ENCODE results near the gene AGPAT1. TPM values are rescaled to one million over a fixed set of nuclear protein-coding genes. Genes with fewer than 3 reads are reported as not detected.
"Not testable (repeated sequence)": the region's sequence is repeated elsewhere in the genome, so short reads cannot be mapped to it uniquely, and the experiment has no call there.

Gene AGPAT1
- total RNA-seq, 1 experiment from 2014 or later = 82.3 TPM

- DNase-seq (ENCODE audit: low read depth) = peak; percentile 79
Observed at GRCh38 chr6:32148289-32149091, 27.4 kb downstream of the AGPAT1 start.

GRCh38 chr6:32147401-32148132, 28.3 kb downstream of the AGPAT1 start:
- DNase-seq (ENCODE audit: low read depth) = no peak

- no peak for DNase-seq (ENCODE audit: low read depth)
Observed at GRCh38 chr6:32146687-32147086, 29.2 kb downstream of the AGPAT1 start.

- DNase-seq (ENCODE audit: low read depth) = no peak
Observed at GRCh38 chr6:32146287-32146686, 29.6 kb downstream of the AGPAT1 start.

GRCh38 chr6:32144238-32144637, 31.6 kb downstream of the AGPAT1 start:
- DNase-seq (ENCODE audit: low read depth) = not testable (repeated sequence)

- DNase-seq (ENCODE audit: low read depth) = no peak
Observed at GRCh38 chr6:32140420-32141046, 35.4 kb downstream of the AGPAT1 start.

GRCh38 chr6:32139590-32139989, 36.3 kb downstream of the AGPAT1 start:
- DNase-seq (ENCODE audit: low read depth) = no peak

- DNase-seq (ENCODE audit: low read depth) = no peak
Observed at GRCh38 chr6:32137454-32137853, 38.4 kb downstream of the AGPAT1 start.

- DNase-seq (ENCODE audit: low read depth) = no peak
Observed at GRCh38 chr6:32133786-32134185, 42.1 kb downstream of the AGPAT1 start.

GRCh38 chr6:32132110-32132509, 43.8 kb downstream of the AGPAT1 start:
- DNase-seq (ENCODE audit: low read depth) = no peak

GRCh38 chr6:32131439-32131948, 44.4 kb downstream of the AGPAT1 start:
- DNase-seq (ENCODE audit: low read depth) = no peak

GRCh38 chr6:32129297-32130088, 46.4 kb downstream of the AGPAT1 start:
- no peak for DNase-seq (ENCODE audit: low read depth)

- no peak for DNase-seq (ENCODE audit: low read depth)
Observed at GRCh38 chr6:32128751-32129296, 47.1 kb downstream of the AGPAT1 start.

- DNase-seq (ENCODE audit: low read depth) = peak; percentile 100
Observed at GRCh38 chr6:32127717-32128592, 47.9 kb downstream of the AGPAT1 start, which contains the start of gene ATF6B. Gene ATF6B (minus strand): TSS chr6:32128246. CDS start chr6:32128207, 39 bp downstream.

- DNase-seq (ENCODE audit: low read depth) = no peak
Observed at GRCh38 chr6:32127409-32127716, 48.5 kb downstream of the AGPAT1 start.

GRCh38 chr6:32126880-32127279, 49.0 kb downstream of the AGPAT1 start:
- DNase-seq (ENCODE audit: low read depth) = no peak

- no peak for DNase-seq (ENCODE audit: low read depth)
Observed at GRCh38 chr6:32123681-32124080, 52.2 kb downstream of the AGPAT1 start.

- DNase-seq (ENCODE audit: low read depth) = no peak
Observed at GRCh38 chr6:32120573-32121059, 55.3 kb downstream of the AGPAT1 start.

- peak; percentile 77 for DNase-seq (ENCODE audit: low read depth)
Observed at GRCh38 chr6:32118782-32119628, 56.9 kb downstream of the AGPAT1 start.

All from RPMI7951 (cell line).